Bronchial smooth muscle cell (primary cell): ENCODE data around the gene KIAA0753. TPM values are rescaled to one million over a fixed set of nuclear protein-coding genes. Genes with fewer than 3 reads are reported as not detected.

Experiments used
- total RNA-seq: library from RNA; depleted of rRNA; stranded (reverse); fragments of >200 nt; gene quantifications from 2 replicates; pipeline ENCODE4 v1.2.1, GENCODE V29; 2014

KIAA0753 gene
- 8.2 and 9.0 TPM in 2 replicates for total RNA-seq

DNA sequence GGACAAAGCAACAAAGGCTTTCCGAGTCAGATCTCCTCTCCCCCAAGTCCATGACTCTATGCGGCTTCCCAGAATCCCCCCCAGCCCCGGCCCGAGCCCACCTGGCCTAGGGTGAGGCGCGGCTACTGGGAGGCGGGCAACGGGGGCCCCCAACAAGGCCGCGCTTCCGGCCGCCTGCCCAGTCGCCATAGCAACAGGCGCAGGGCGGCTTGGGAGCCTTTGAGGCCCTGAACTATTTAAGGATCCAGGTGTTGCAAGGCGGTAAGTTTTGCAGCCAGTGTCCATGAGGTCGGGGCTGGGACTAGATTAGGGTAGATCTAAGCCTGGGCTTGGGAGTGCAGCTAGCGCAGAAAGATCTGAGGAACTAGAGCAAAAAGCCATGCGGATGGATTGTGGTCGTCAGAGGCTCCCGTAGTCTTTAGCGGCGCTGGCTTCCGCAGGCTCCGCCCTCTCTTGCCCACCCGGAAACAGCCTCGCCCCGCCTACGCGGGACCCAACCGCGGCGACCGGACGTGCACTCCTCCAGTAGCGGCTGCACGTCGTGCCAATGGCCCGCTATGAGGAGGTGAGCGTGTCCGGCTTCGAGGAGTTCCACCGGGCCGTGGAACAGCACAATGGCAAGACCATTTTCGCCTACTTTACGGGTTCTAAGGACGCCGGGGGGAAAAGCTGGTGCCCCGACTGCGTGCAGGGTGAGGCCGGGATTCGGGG is at the start of gene KIAA0753, which contains the start of gene TXNDC17:
KIAA0753 (minus strand) TSS at position 176 of the 711 bp plus-strand sequence. CDS start 5,608 bp downstream, outside the sequence.
TXNDC17 (plus strand) TSS at position 525 of the 711 bp plus-strand sequence; CDS start at position 548, 23 bp downstream.

DNA sequence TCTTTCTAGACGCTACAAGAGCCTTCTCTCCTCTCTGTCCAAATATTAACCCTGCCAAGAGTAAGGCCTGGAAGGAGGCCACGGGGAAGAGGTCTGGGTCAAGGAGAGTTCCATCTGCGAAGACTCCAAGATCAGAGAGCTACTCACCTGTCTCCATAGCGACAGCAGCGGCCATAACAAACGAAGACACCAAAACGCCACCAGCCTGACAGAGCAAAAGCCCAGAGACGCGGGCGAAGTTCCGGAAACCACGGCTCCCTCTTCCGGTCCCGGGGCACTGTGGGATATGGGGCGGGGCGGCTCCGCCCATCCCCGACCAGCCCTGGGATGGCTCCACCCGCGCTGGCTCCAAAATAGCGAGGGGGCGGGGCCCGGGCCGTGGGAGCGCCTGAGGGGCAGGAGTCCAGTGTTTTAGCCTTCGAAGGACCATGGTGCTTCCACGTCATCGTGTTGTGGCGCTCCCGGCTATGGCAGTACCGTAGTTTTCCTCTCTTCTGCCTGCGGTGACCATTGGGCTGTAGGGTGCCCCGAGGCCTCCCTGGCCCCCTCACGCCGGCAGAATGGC is 10.9 kb upstream of the KIAA0753 start, which contains the start of the genes C17orf100 and MED31:
C17orf100 (plus strand) TSS at position 409 of the 565 bp plus-strand sequence; CDS start at position 561, 152 bp downstream.
MED31 (minus strand) TSS at position 252 of the 565 bp plus-strand sequence; CDS start at position 175, 77 bp downstream.

GRCh38 chr17:6556121-6557039 is 84.1 kb downstream of the KIAA0753 start, which contains the start of gene PITPNM3:
TSS of gene PITPNM3 (minus strand) at chr17:6556555. CDS start at chr17:6556406, 149 bp downstream.

Other genes with a start within 250 kb of the KIAA0753 start
- not detected in 2 replicates for gene AIPL1, start 205.6 kb downstream of the KIAA0753 start, total RNA-seq
- 0.60 and 4.4 TPM in 2 replicates for gene PIMREG, start 196.3 kb downstream of the KIAA0753 start, total RNA-seq
- gene PITPNM3, start 84.2 kb downstream of the KIAA0753 start, total RNA-seq: 0.26 and 0.63 TPM in 2 replicates
- gene TXNDC17, start 349 bp upstream of the KIAA0753 start, total RNA-seq: 118 and 120 TPM in 2 replicates
- gene MED31, start 10.9 kb upstream of the KIAA0753 start, total RNA-seq: 8.0 and 9.2 TPM in 2 replicates
- 0.17 and 0.32 TPM in 2 replicates for gene C17orf100, start 11.1 kb upstream of the KIAA0753 start, total RNA-seq
- not detected in 2 replicates for gene SLC13A5, start 72.7 kb upstream of the KIAA0753 start, total RNA-seq
- 27.4 and 42.6 TPM in 2 replicates for gene XAF1, start 115.3 kb upstream of the KIAA0753 start, total RNA-seq
- gene FBXO39, start 135.5 kb upstream of the KIAA0753 start, total RNA-seq: 0.09 TPM in 1 of 2 replicates, not detected in the other
- gene TEKT1, start 191.0 kb upstream of the KIAA0753 start, total RNA-seq: not detected in 2 replicates